Nucleus accumbens (tissue), 56 donors: ENCODE data around the gene SRPRA.

Source experiments
- DNase-seq, 56 donors: peaks; one replicate each; lab custom pipeline; 2025; lab: John Stamatoyannopoulos, UW

Gene SRPRA

DNA sequence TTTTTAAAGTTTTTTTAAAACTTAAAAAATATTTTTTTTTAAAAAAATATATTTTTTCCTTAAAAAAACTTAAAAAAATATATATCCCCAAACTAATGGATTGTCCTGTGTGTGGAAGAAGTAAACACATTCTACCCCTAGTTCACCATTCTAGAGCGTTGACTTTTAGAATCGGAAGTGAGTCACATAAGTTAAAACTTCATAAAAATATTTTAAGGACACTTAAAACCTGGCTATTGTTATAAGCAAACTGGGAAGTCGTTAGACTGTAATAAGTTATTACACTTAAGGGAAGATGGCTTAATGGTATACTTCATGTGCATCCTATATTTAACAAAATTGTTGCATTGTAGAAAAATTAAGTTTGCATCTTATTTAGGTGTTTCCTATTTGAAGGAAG, 36.0 kb downstream of the SRPRA start:
- no peak for DNase-seq

- no peak for DNase-seq
Observed at GRCh38 chr11:126231725-126232459, 36.8 kb downstream of the SRPRA start.

DNA sequence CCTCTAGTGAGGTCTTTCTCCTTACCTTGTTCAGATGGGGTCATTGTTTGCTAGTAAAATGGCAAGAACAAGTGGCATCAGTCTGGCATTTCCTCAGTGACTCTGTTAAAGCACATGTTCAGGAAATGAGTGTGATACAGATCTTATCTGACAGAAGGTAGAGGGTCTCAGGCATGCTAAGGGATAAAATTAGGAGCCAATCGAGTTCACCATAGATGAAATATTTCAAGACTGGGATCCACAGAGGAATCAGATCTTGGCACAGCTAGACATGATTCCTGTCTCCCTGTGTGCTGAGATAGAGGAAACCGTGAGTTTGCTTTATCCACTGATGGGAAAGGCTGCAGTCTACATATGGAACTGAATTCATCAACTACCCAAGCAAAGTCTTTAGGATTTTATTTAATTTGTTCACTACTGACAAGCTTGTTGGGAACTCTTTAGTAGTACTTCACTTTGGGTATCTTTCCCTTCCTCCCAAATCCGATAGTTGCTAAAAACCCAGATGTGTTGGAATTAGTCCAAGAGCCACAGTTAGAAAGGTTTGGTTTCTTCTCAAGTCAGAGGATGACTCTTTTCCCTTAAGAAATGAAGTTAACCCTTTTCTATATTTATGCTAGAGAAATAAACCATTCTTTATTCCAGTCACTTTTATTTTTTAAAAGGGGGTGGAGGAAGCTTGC, 38.7 kb downstream of the SRPRA start:
- DNase-seq, result no peak

DNA sequence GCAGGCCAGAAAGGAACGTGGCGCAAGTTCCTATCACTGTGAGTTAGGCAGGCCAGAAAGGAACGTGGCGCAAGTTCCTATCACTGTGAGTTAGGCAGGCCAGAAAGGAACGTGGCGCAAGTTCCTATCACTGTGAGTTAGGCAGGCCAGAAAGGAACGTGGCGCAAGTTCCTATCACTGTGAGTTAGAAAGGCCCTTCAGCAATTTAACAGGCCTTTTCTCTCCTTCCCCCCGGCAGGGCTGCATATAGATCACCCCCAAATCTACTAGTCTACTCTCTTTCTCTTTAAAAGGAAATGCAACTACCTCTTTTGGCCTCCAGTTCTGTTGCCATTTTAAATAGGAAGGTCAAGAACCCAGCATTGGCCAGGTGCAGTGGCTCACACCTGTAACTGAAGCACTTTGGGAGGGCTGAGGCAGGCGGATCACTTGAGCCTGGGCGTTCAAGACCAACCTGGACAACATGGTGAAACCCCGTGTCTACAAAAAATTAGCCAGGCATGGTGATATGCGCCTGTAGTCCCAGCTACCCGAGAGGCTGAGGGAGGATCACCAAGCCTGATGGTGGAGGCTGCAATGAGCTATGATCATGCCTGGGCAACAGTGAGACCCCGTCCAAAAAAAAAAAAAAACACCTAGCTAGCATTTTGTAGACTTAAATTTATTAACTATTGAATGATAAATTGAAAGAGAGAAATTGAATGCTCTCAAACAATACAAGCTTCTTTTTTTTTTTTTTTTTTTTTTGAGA, 42.2 kb downstream of the SRPRA start:
- no peak for DNase-seq

DNA sequence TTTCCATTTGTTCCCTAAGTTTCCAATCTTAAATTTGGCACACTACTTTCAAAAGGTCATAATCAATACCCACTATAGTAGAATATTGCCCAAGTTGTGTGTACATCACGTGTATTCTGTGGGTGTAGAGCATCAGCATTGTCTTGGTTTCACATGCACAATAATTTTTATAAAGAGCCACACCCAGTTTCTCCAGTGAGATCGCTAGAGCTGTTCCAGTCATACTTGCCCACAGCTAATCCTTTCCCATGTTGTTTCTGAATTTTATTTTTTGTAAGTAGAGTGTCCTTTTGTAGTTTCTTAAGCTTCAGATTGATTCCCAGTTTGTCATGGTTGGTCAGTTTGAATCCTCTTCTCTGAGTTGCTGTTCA, 43.4 kb downstream of the SRPRA start:
- no peak for DNase-seq

DNA sequence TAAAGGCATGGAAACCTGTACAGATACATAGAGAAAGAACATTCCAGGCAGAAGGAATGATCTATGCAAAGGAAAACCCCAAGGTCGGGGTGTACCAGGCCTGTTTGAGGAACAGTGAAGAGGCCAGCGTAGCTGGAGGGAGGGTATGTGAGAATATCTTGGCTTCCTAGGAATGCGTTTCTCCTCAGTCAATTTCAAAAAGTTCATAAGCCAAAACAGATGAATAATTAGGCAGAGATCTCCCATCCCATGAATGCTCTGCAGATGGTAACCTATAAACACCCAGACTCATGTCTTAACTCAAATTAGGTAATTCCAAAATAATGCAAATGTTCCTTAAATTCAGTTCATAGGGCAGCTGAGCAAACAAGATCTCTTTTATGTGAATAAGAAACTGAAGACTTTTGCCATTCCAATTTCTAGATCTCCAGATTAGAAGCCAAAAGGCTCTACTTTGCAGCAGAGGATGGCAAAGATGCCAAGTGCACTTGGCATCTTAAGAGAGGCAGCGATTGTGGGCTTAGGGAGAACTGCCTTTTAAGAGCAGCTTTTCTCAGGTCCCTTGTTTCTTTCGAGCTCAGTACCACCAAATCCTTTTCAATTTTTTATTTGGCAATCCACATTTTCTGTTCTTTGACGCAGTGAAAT, 43.9 kb downstream of the SRPRA start:
- DNase-seq, result peak in 1 of 56 donors; percentile 7

GRCh38 chr11:126219547-126219946, 49.1 kb downstream of the SRPRA start:
- no peak for DNase-seq

- DNase-seq, result peak in 1 of 56 donors; percentile 9
Observed at GRCh38 chr11:126217491-126217890, 51.2 kb downstream of the SRPRA start.

DNA sequence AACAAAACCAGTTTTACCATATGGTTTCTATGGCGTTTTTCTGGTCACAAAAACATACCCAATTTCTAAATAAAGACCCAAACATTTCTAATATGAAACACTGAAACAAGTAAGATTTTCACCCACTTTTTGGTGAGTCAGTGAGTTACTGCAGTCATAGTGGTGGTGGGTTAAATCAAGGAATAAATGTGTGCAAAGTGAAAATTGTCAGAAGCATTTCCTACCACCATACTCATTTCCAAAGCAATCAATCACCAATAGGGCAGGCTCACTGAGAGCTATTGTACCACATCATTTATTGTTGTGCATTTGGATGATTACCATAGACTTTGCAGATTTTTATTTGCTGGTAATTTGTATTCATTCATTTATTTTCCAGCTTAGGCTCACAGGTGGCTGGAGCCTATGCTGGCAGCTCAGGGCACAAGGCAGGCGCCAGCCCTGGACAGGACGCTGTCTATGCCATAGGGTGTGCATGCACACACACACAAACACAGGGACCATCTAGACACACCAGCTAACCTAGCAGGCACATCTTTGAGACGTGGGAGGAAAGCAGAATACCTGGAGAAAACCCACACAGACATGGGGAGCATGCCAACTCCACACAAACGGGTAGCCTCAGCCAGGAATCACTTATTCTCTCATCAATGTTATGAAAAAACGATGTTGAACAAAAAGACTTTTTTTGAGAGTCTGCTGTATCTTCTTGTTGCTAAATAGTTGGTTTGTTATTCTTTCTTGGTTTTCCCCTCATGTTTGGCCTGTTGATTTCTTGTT, 52.0 kb downstream of the SRPRA start:
- DNase-seq, result peak in 8 of 56 donors; percentile 3 to 47 (median 22)

GRCh38 chr11:126214841-126215240, 53.9 kb downstream of the SRPRA start:
- DNase-seq, result no peak

GRCh38 chr11:126214441-126214840, 54.3 kb downstream of the SRPRA start:
- no peak for DNase-seq
